HG03064 (cell line): ENCODE measurements around the gene GPBP1.
"Not testable (repeated sequence)": the region's sequence is repeated elsewhere in the genome, so short reads cannot be mapped to it uniquely, and the experiment has no call there.

Experiments
- ATAC-seq: cut with Tn5 transposase; IDR thresholded peaks from one replicate; pipeline ENCODE4 v1.9.1; 2021; ENCODE audit warnings: low read depth; ENCODE audit not compliant: unreplicated experiment

GPBP1 gene

GRCh38 chr5:57259704-57260103 lies 85.8 kb downstream of the GPBP1 start:
- no peak for ATAC-seq

- ATAC-seq = no peak
These were observed 88.7 kb downstream of the GPBP1 start for GRCh38 chr5:57262541-57262940.

DNA sequence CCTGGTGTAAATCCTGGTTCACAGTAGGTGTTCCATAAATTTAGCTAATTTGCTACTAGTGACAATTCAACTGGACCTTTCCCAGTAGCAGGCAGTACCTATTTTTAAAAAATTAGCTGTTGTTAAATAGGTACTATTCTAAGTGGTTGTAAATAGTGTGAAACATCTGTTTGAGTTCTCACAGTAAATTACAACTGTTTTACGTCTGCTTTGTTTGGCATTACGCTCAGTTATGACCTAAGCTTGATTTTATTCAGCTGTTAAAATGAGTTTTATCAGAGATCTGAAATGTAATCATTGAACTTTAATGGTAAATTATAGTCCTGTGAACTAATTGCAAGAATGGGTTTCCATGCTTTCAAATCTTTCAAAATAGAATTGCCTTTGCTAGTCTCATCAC lies 93.9 kb downstream of the GPBP1 start:
- no peak for ATAC-seq

- ATAC-seq = no peak
These were observed 102.5 kb downstream of the GPBP1 start for GRCh38 chr5:57276353-57276752.

- no peak for ATAC-seq
These were observed 103.2 kb downstream of the GPBP1 start for GRCh38 chr5:57277085-57277484.

DNA sequence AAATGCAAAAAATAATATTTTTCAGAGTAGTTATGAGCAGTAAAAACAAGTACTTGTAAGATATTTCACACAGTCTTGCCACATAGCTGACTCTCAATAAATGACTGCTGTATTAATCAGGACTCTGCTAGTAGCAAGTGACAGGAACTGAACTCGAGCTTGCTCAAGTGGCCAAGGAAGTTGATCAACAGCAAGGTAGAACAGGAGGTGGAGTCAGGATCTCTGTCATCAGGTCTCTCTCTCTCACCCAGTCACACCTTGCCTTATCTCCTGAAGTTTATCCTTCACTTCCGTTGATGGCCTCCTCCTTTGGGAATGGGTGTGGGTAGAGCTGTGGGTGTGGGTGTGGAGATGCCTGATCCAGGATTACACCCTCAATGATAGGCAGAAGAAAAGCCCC lies 107.0 kb downstream of the GPBP1 start:
- ATAC-seq = no peak

DNA sequence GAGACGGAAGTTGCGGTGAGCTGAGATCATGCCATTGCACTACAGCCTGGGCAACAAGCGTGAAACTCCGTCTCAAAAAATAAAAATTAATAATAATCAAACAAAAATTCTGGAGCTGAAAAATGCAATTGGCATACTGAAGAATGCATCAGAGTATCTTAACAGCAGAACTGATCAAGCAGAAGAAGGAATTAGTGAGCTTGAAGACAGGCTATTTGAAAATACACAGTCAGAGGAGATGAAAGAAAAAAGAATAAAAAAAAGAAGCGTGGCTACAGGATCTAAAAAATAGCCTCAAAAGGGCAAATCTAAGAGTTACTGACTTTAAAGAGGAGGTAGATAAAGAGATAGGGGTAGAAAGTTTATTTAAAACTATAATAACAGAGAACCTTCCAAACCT lies 111.2 kb downstream of the GPBP1 start:
- ATAC-seq = not testable (repeated sequence)

DNA sequence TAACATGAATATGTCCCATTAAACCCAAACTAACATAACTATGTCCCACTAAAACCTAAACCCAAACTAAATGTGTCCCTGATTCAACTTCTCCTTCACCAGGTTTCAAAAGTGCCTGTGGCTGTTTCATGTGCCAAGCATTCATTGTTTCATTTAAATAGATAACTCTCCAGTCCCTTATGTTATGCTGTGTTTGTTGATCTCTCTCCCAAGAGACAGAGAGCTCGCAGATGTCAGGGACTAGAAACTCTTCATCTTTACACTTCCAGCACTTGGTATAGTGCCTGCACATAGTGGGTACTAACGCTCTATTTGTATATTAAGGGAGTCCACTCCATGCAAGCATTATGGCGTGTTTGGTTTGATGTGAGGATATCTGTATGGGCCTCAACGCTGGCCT lies 118.0 kb downstream of the GPBP1 start:
- no peak for ATAC-seq

- no peak for ATAC-seq
These were observed 118.5 kb downstream of the GPBP1 start for GRCh38 chr5:57292336-57292735.

GRCh38 chr5:57298295-57298984 lies 124.6 kb downstream of the GPBP1 start:
- peak; percentile 11 for ATAC-seq

GRCh38 chr5:57298985-57299491 lies 125.2 kb downstream of the GPBP1 start:
- peak; percentile 43 for ATAC-seq

- ATAC-seq = no peak
These were observed 126.1 kb downstream of the GPBP1 start for GRCh38 chr5:57299986-57300385.

- no peak for ATAC-seq
These were observed 128.3 kb downstream of the GPBP1 start for GRCh38 chr5:57302164-57302563.

DNA sequence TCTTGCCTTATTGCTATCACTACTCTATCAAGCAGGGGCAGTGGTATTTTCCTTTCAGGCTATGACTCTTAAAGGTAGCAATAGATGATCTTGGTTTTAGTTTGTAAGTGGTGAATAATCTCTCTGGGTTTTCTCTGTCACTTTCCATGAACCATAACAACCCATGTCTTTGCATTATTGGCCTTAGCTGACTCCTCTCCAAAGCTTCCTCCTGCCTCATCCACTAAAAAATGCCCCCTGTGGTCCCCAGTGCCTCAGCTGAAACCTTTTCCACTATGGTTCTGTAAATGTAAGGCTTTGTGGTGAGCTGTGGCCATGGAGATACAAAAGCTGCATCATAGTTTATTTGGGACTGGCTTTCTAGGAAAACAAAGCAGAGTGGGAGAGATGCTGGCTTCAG lies 128.8 kb downstream of the GPBP1 start:
- ATAC-seq = no peak

- ATAC-seq = no peak
These were observed 130.1 kb downstream of the GPBP1 start for GRCh38 chr5:57303985-57304384.

- ATAC-seq = no peak
These were observed 131.1 kb downstream of the GPBP1 start for GRCh38 chr5:57304931-57305330.

DNA sequence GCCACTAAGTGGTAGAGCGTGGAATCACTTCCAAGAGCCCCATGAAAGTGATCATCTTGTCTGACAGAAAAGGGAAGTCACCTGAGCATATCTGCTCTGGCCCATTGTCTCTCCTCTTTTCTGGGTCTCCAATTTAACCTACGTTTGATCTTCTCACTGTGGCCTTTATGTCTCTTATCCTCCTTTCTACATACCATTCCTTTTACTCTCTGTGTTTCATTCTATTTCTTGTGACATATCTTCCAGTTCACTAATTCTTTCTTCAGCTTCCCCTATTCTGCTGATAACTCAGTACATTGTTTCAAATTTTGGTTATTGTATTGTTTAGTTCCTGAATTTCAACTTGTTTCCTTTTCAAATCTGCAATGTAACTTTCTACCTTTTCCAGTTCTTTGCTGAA lies 132.5 kb downstream of the GPBP1 start:
- ATAC-seq = no peak

GRCh38 chr5:57307516-57307915 lies 133.7 kb downstream of the GPBP1 start:
- no peak for ATAC-seq

DNA sequence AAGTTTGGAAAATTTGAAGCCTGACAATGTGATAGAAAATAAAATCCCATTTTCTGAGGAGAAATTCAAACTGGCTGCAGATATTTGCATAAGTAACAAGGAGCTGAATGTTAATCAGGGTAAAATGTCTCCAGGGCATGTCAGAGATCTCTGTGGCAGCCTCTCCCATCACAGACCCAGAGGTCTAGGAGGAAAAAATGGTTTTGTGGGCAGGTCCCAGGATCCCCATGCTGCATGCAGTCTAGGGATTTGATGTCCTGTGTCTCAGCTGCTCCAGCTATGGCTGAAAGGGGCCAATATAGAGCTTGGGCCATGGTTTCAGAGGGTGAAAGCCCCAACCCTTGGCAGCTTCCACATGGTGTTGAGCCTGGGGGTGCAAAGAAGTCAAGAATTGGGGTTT lies 135.2 kb downstream of the GPBP1 start:
- ATAC-seq = not testable (repeated sequence)

DNA sequence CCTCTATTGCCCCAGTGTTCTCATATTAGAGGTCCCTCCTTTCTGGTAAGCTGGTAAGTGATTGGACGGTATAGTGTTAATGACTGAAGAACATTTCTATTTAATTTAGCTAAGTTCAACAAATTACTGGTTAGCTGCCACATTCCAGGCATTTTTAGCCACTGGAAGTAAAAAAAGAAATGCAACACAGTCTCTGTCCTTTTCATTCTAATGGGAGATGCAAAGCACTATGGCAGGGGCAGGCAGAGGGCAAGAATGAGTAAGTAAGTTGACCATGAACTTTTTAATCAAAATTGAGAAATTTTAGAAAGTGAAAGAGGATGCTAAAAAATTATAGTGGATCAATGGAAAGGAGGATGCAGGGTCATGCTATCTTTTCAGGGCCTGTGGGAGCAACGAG lies 137.4 kb downstream of the GPBP1 start:
- ATAC-seq = no peak

- no peak for ATAC-seq
These were observed 138.3 kb downstream of the GPBP1 start for GRCh38 chr5:57311921-57312735.

- no peak for ATAC-seq
These were observed 139.9 kb downstream of the GPBP1 start for GRCh38 chr5:57313716-57314115.
